Effector memory CD4-positive, alpha-beta T cell (primary cell): Measurements from ENCODE around the gene STK39.

ENCODE experiments used
- DNase-seq, 3 donors: peaks; one replicate each; pipeline ENCODE4 v3.0.0-alpha.2; 2020
- H3K27ac ChIP-seq: 2 replicates; pipeline ENCODE4 v1.7.0; 2013; ENCODE audit warnings: mild to moderate bottlenecking, low read length, moderate library complexity; ENCODE audit not compliant: insufficient read depth, poor library complexity, severe bottlenecking
- H3K27me3 ChIP-seq: replicated peaks from 2 replicates; pipeline ENCODE4 v1.7.0; 2013; ENCODE audit warnings: mild to moderate bottlenecking, low read length; ENCODE audit not compliant: insufficient read depth, control insufficient read depth, poor library complexity, severe bottlenecking
- H3K36me3 ChIP-seq: 2 replicates; pipeline ENCODE4 v1.7.0; 2013; ENCODE audit warnings: mild to moderate bottlenecking, low read length, moderate library complexity; ENCODE audit not compliant: control insufficient read depth, insufficient read depth
- H3K4me1 ChIP-seq: 2 replicates; pipeline ENCODE4 v1.7.0; 2013; ENCODE audit warnings: low read length, mild to moderate bottlenecking; ENCODE audit not compliant: control insufficient read depth, insufficient read depth, poor library complexity, severe bottlenecking
- H3K4me3 ChIP-seq: 2 replicates; pipeline ENCODE4 v1.7.0; 2013; ENCODE audit warnings: low read length, low read depth, mild to moderate bottlenecking; ENCODE audit not compliant: insufficient read depth, poor library complexity, severe bottlenecking
- H3K9me3 ChIP-seq: 2 replicates; pipeline ENCODE4 v1.7.0; 2013; ENCODE audit warnings: mild to moderate bottlenecking, low read length, moderate library complexity; ENCODE audit not compliant: control insufficient read depth

Gene STK39

GRCh38 chr2:168211664-168212163 lies 35.7 kb downstream of the STK39 start:
- no peaks in the 10 kb centered on the region for H3K9me3 ChIP-seq
- no peak overlapping the region for H3K27ac ChIP-seq
- no peaks in the 10 kb centered on the region for H3K36me3 ChIP-seq
- no peaks in the 10 kb centered on the region for H3K27me3 ChIP-seq
- peaks cover 9% of the 10 kb centered on the region for H3K4me1 ChIP-seq
- no peak overlapping the region for H3K4me3 ChIP-seq
- no peak for DNase-seq

GRCh38 chr2:168210895-168211570 lies 36.4 kb downstream of the STK39 start:
- no peak overlapping the region for H3K27ac ChIP-seq
- H3K36me3 ChIP-seq: no peaks in the 10 kb centered on the region
- peaks cover 9% of the 10 kb centered on the region for H3K4me1 ChIP-seq
- H3K9me3 ChIP-seq: no peaks in the 10 kb centered on the region
- no peak overlapping the region for H3K4me3 ChIP-seq
- DNase-seq: no peak
- no peaks in the 10 kb centered on the region for H3K27me3 ChIP-seq

- no peak for DNase-seq
- Histone ChIP-seq H3K27me3 (no peaks in the 10 kb centered on the region), H3K4me1 (peaks cover 9% of the 10 kb centered on the region), H3K36me3 (no peaks in the 10 kb centered on the region), H3K9me3 (no peaks in the 10 kb centered on the region), H3K27ac (no peak overlapping the region), H3K4me3 (no peak overlapping the region)
Observed at GRCh38 chr2:168210216-168210894, 37.0 kb downstream of the STK39 start.

- Histone ChIP-seq H3K4me1 (peaks cover 9% of the 10 kb centered on the region), H3K27me3 (no peaks in the 10 kb centered on the region), H3K36me3 (no peaks in the 10 kb centered on the region), H3K9me3 (no peaks in the 10 kb centered on the region), H3K4me3 (no peak overlapping the region), H3K27ac (no peak overlapping the region)
- DNase-seq: no peak
Observed at GRCh38 chr2:168208652-168209051, 38.7 kb downstream of the STK39 start.

- Histone ChIP-seq H3K4me1 (peaks cover 9% of the 10 kb centered on the region), H3K4me3 (no peak overlapping the region), H3K27ac (no peak overlapping the region), H3K27me3 (no peaks in the 10 kb centered on the region), H3K36me3 (no peaks in the 10 kb centered on the region), H3K9me3 (no peaks in the 10 kb centered on the region)
- DNase-seq: no peak
Observed at GRCh38 chr2:168207851-168208250, 39.5 kb downstream of the STK39 start.

GRCh38 chr2:168203762-168204693 lies 43.4 kb downstream of the STK39 start:
- DNase-seq: no peak
- Histone ChIP-seq H3K4me1 (no peaks in the 10 kb centered on the region), H3K27me3 (no peaks in the 10 kb centered on the region), H3K27ac (no peak overlapping the region), H3K9me3 (no peaks in the 10 kb centered on the region), H3K4me3 (no peak overlapping the region), H3K36me3 (no peaks in the 10 kb centered on the region)

- no peak for DNase-seq
- Histone ChIP-seq H3K27ac (no peak overlapping the region), H3K9me3 (no peaks in the 10 kb centered on the region), H3K27me3 (no peaks in the 10 kb centered on the region), H3K4me3 (no peak overlapping the region), H3K36me3 (no peaks in the 10 kb centered on the region), H3K4me1 (no peaks in the 10 kb centered on the region)
Observed at GRCh38 chr2:168201584-168202116, 45.7 kb downstream of the STK39 start.

GRCh38 chr2:168200930-168201583 lies 46.3 kb downstream of the STK39 start:
- Histone ChIP-seq H3K36me3 (no peaks in the 10 kb centered on the region), H3K9me3 (no peaks in the 10 kb centered on the region), H3K27me3 (no peaks in the 10 kb centered on the region), H3K27ac (no peak overlapping the region), H3K4me1 (no peaks in the 10 kb centered on the region), H3K4me3 (no peak overlapping the region)
- no peak for DNase-seq

GRCh38 chr2:168198476-168199207 lies 48.8 kb downstream of the STK39 start:
- H3K36me3 ChIP-seq: no peaks in the 10 kb centered on the region
- H3K9me3 ChIP-seq: no peaks in the 10 kb centered on the region
- H3K4me3 ChIP-seq: no peak overlapping the region
- H3K4me1 ChIP-seq: peaks cover 18% of the 10 kb centered on the region
- DNase-seq: no peak
- no peaks in the 10 kb centered on the region for H3K27me3 ChIP-seq
- no peak overlapping the region for H3K27ac ChIP-seq
